Middle frontal gyrus (tissue), 1 donor: ENCODE data around the gene STX2.
"Not testable (repeated sequence)": the region's sequence is repeated elsewhere in the genome, so short reads cannot be mapped to it uniquely, and the experiment has no call there.

Experiments
- DNase-seq: peaks from one replicate; pipeline ENCODE4 v3.0.0-alpha.2; 2015; ENCODE audit warnings: low spot score; ENCODE audit errors: extremely low spot score

The STX2 gene

DNA sequence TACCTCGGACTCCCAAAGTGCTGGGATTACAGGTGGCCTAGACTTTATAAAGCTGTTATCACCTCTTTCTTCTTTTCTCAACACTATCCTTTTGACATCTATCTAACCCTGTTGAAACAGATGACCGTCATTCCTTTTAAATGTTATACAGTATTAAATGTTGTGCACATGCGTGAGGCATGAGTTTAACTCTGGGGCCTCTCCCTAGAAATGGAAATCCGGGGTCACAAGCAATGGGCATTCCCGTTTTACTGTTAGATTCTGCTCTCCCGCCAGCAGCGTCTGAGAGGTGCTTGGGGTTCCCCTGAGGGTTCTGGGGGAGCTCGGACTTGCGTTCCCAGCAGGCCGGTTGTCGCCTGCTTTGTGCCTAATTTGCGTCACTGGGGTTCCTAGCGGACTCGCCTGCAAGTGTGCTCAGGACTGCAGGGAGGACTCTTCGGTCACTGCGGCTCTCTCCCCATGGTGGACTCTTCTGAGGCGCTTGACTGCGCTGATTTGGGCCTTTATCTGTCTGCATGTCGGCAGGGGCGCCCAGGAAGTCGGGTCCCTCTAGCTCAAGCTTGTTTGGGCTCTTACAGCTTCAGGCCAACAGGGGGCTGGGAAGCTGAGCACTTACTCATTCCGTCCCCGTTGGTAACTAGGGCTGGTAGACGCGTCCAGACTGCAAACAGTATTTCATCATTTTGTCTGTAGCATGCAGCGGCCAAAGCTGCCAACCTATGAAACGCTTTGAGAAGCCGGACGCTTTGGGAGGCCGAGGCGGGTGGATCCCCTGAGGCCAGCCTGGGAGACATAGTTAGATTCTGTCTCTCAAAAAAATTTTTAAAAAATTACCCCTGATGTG lies 31.6 kb upstream of the STX2 start:
- peak; percentile 25 for DNase-seq

DNA sequence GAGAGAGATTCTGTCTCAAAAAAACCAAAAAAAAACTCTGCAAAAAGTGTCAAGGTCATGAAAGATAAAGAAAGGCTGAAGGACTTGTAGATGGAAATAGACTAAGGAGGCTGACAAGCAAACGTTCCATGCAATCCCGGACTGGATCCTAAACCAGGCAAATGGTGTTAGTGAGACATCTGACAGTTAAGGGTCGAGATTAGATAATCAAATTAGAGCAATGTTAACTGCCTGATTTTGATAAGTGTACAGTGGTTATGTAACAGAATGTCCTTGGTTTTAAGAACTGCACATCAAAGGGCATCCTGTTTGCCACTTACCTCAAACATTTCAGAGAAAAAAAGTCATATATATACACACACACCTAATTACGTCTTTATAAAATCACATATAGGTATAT lies 29.4 kb upstream of the STX2 start:
- DNase-seq, result no peak

DNA sequence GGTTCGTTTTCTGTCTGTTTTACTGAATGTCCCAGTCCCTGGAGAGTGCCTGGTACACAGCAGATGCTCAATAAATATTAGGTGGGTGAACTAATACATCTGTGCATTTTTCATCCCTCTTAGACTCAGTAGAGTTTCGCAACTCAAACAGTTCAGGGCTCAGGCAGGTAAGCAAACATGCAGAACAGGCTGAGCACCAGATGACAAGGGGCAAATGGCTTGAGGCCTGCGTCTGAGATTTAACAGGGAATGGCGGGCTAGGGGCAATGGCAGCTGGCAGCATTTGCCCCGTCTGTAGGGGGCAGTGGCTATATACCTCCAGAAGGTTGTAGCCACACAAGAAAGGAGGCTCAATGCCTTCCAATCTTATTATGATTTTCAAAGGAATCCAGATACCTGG lies 24.2 kb upstream of the STX2 start:
- no peak for DNase-seq

DNA sequence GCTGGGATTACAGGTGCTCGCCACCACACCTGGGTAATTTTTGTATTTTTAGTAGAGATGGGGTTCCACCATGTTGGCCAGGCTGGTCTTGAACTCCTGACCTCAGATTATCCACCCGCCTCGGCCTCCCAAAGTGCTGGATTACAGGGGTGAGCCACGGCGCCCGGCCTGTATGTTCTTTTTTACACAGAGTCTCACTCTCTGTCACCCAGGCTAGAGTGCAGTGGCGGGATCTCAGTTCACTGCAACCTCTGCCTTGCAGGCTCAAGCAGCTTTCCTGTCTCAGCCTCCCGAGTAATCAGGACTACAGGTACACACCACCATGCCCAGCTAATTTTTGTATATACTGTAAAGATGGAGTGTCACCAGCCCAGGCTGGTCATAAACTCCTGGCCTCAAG lies 23.7 kb upstream of the STX2 start:
- DNase-seq, result not testable (repeated sequence)

DNA sequence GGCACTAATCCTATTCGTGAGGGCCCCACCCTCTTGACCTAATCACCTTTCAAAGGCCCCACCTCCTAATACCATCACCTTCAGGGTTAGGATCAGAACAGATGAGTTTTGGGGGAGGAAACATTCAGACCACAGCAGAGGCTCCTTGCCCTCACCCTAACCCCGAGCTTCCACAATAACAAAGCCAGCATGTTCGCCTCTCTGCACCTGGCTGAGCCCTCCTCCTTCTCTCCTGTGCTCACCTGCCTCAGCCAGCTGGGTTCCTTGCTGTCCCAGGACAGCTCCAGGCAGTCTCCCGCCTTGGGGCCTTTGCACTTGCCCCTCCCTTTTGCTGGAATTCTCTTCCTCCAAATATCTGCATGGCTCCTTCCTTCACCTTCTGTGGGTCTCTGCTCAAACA lies 23.1 kb upstream of the STX2 start:
- no peak for DNase-seq

DNA sequence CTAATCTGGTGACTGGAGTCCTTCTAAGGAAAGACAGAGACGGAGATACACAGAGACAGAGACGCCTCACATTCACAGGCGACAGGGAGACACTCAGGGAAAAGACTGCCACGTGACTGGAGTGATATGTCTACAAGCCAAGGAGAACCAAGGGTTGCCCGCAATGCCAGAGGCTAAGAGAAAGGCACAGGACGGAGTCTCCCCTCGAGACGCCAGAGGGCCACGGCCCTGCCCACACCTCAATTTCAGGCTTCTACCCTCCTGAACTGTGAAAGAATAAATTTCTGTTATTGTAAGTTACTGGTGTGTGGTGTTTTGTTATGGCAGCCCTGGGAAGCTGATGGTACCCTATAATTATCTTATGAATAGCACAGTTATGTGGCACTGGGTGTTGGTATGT lies 21.3 kb upstream of the STX2 start:
- DNase-seq, result no peak

DNA sequence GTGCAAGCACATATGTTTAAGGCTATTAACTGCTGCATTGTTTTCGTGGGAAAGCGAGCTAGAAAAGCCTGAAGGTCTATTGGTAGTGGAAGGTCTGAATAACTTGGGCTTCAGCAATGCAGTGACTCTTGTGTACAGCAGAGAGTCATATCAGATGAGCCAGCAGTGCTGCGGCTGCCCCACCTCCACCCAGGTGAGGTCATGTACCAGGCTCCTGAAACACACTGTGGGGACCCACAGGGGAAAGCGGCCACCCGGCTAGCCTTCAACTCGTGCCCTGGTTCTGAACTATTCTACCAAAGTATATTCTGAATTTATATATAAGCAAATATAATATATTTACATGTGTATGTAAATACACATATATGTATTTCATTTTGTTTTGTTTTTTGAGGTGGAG lies 20.1 kb upstream of the STX2 start:
- no peak for DNase-seq

DNA sequence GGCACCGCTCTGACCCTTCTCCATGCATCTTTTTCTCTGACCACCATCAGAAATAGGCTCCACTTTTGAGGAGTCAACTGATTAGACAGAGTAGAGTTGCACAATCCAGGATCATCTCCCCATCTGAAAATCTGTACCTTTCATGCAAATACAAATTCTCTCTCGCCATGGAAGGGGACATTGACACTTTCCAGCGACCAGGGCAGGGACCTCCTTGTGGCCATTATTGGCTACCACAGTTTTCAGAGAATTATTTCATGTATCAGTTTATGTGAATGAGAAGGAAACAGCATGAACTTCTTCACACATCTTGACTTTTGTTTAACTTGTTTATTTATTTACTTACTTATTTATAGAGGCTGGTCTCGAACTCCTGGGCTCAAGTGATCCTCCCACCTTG lies 19.0 kb upstream of the STX2 start:
- no peak for DNase-seq

DNA sequence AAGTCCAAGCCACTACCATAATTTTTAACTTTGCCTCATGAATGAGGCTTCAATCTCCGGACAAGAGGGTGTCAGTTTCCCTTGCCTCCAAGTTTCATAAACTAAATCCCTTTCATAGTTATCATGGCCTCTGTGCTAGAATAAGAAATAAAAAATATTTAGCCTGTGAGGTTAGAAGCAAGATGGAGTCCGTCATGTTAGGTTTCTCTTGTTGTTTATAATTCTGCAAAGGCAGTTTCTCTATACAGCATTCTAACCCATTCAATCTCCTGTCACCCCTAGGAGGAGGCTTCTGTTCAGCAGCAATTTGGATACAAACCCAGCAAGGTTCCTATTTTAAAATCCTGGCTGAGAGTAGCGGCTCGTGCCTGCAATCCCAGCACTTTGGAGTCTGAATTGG lies 17.0 kb upstream of the STX2 start:
- DNase-seq, result no peak

DNA sequence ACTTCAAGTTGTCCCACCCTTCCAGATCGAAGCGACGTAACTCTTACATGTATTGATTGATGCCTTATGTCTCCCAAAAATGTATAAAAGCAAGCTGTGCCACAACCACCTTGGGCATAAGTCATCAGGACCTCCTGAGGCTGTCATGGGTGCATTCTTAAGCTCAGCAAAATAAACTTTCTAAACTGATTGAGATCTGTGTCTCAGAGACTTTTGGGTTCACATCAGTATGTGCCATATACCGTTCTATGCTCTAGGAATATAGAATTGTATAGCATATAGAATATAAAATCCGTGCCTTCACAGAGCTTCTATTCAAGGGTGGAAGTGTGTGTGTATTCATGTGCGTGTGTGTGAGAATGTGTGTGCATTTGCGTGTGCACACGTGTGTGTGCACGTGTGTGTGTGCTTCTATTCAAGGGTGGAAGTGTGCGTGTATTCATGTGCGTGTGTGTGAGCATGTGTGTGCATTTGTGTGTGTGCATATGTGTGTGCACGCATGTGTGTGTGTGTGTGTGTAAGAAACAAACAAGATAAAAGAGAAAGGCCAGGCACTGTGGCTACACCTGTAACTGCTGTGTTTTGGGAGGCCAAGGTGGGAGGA lies 11.5 kb upstream of the STX2 start:
- no peak for DNase-seq

DNA sequence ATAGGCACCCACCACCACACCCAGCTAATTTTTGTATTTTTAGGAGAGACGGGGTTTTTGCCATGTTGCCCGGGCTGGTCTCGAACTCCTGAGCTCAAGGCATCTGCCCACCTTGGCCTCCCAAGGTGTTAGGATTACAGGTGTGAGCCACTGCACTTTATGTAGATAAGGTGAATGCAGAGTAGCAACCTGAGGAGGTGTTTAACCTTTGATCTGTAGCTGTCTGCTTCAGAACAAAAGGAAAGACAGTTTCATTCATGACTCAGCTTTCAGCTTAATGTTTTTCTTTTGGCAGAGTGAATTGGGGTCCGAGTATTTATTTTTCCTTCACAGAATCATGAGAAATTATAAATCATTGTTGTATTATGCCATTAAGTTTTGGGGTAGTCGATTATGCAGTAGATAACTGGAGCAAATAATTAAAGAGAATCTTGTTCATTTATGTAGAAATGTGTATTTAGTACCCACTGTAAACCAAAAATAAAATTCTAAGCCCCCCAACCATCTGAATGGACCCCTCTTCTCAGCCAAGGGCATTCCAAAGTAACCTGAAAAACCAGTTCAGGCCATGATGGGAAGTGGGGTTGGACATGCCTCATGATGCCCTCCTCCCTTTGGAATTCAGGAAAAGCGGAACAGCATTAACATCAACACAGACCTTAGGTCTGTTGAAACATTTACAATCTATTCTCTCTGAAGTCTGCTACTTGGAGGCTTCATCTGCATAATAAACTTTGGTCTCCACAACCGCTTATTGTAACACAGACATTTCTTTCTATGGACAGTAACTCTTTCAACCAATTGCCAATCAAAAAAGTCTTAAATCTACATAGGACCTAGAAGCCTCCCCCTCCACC lies 10.7 kb upstream of the STX2 start:
- DNase-seq, result no peak

DNA sequence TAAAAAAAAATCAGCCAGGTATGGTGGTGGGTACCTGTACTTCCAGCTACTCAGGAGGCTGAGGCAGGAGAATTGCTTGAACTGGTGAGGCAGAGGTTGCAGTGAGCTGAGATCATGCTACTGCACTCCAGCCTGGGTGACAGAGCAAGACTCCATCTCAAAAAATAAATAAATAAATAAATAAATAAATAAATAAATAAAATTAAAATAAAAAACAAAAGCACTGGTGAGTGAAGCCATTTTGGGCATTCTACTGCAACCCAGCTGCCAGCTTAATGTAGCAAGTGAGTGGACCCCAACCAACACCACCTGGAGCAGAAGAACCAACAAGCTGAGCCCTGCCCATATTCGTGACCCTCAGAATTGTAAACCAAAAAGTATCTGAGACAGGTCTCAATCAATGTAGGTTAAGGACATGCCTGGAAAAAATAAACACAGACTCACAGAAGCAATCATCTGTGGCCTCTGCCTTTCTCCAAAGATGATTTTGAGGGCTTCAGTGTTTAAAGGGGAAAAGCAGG lies 9.8 kb upstream of the STX2 start:
- DNase-seq, result not testable (repeated sequence)

DNA sequence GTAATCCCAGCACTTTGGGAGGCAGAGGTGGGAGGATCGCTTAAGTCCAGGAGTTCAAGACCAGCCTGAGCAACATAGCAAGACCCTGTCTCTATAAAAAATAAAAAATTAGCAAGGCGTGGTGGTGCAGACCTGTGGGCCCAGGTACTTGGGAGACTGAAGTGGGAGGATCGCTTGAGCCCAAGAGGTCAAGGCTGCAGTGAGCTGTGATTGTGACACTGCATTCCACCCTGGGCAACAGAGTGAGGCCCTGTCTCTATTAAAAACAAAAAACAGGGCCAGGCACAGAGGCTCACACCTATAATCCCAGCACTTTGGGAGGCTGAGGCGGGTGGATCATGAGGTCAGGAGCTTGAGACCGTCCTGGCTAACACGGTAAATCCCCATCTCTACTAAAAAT lies 9.1 kb upstream of the STX2 start:
- DNase-seq, result not testable (repeated sequence)

DNA sequence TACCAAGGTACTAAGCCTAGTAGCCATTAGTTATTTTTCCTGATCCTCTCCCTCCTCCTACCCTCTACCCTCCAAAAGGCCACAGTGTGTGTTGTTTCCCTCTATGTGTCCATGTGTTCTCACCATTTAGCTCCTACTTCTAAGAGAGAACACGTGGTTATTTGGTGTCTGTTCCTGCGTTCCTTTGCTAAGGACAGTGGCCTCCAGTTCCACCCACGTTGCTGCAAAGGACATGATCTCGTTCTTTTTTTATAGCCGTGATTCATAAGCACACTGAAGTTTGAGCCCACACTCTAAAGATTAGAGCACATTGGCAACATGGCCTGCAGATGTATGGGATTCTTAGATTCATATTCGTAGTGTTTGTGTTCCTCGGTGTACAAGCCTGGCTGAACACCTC lies 8.1 kb upstream of the STX2 start:
- no peak for DNase-seq

DNA sequence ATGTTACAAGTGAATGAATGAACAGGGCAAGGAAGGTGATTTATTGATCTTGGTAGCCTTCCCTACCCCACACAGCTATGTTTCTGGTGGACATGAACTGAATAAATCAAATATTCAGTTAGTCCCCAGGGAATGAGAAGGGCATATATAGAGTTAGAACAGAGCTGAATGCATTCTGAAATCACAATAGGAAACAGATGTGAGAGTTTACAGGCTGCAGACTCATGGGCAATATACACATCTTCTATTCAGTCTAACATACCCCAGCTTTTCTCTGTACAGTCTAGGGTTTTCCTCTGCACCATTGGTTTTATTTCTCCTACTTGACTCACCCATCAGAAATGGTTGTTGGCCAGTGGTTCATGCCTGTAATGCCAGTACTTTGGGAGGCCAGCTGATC lies 7.3 kb upstream of the STX2 start:
- no peak for DNase-seq

DNA sequence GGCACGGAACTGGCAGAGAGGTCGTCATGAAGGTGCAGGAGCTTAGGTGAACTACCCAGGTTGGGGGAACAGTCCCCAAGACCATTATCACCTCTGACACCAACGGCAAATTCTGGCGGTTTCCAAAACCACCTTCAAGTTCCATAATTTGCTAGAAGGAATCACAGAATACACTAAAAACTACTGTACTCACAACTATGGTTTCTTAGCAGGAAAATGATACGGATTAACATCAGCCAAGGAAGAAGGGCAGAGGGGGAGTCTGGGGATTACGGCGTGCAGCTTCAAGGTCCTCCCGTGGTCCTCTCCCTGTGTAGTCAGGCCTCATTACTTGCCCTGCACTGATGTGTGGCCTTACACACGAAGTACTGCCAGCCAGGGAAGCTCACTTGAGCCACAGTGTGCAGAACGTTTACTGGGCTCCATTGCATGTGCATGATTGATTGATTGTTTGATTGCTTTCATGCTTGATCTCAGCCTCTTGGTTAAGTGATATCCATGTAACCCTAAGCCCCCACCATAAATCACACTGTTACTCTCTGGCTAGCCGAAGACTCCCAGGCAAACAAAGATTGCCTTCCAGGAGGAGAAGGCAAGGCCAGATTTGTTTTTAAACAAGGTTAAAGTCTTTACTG lies 837 bp upstream of the STX2 start:
- DNase-seq, result no peak

DNA sequence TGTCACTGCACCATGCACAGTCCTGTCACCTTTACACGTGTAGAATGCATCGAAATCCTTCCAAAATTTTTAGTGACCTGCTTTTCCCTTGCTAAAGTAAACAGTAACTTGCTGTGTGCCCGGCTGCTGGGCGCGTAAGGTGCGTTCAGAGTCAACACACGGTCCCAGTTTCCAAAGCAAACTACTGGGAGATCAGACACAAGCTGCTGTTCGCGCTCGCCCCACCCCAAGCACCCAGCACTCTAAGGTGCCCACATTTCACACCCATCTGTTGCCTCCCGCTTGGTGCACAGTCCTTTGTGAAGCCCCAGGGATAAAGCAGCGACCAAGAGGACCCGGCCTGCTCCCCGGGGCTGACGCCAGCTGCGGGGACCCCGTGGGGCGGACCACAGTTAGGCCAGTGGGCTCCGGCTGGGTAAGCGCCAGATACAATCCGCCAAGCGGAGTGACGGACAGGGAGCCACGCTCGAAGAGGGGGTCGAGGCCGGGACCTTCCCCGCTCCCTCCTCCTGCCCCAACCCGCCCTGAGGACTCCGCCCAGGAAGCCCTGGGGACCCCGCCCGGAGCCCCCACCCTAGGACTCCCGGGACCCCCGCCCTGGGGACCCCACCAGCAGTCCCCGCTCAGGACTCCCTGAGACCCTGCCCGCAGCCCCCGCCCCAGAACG lies 633 bp downstream of the STX2 start:
- DNase-seq, result no peak

DNA sequence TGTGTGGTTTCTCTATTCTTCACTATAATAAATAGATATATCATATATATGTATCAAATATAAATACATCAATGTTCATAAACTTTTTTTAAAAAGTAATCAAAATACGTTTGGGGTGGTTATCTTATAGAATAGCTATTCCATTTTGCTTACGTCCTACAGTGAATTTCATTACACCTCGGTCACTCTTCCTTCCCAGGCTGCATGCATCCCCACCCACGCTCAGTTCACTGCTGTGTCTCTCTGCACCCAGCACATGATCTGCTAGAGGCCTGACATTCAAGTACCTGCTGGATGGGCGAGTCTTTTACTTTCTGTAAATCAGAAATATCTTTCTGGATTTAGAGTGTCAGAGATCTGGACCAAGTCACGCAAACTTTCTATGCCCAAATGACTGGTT lies 3.6 kb downstream of the STX2 start:
- DNase-seq, result no peak

DNA sequence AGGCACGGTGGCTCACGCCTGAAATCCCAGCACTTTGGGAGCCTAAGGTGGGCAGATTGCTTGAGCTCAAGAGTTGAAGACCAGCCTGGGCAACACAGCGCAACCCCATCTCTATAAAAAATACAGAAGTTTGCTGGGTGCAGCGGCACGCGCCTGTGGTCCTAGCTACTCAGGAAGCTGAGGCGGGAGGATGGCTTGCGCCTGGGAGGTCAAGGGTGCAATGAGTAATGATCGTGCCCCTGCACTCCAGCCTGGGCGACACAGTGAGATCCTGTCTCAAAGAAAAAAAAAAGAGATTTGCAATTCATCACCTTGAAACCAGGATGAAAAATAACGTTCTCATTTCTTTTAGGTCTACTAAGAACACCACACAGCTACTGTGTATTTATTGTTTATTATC lies 4.0 kb downstream of the STX2 start:
- no peak for DNase-seq

DNA sequence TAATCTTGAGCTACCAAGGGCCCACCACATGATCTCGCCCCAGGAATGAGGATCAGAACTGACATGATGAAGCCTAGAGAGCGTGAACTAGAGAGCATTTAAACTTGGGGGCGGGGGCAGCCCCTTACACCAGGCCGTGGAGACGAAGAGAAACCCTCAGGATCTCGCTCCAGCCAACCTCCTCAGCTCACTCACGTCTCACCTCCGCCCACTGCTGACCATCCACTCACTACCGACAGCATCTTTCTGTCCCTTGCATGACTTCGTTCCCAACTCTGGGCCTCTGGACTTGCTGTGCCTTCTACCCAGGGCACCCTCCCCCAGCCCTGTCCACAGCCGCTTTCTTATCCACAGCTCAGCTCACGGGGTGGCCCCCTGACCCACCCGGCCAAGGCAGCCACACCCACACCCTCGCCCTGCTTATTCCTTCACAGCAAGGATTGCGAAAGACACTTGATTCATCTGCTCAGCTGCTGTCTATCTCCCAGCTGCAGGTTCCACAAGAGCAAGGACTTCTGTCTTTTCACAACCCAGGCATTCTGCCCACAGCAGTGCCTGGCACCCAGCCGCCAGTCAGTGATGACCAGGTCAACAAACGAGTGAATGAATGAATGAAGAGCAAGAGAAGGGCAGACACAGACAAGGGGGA lies 6.4 kb downstream of the STX2 start:
- no peak for DNase-seq
